ENCODE measurements around the gene ZNF683.
A peak's percentile ranks its signal among the peaks of the same experiment; 100 is the strongest.

Gene ZNF683

DNA sequence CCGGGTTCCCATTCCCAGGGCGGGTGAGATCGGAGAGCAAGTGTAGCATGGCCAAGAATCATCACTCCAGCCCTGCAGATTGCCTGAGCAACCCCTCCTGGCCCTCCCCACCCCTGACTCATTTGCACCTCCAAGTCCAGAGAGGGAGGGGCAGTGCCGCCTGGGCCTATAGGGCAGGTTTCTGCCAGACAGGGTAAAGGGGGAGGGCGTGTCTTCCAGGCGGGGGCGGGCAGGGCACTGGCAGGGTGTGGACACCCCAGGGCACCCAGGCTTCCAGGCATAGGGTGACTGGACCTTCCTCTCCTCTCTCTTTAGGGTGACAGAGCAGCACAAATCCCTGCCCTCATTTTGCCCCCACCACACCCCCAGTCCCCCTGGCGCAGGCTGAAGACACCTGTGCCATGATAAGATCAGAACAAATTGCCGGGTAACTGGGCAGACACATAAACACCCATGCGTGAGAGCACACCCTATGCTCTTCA lies 15.4 kb downstream of the ZNF683 start:
- DNase-seq, result no peak

GRCh38 chr1:26356106-26356505 lies 16.4 kb downstream of the ZNF683 start:
- no peak for DNase-seq

GRCh38 chr1:26354972-26355371 lies 17.6 kb downstream of the ZNF683 start:
- no peak for DNase-seq

DNA sequence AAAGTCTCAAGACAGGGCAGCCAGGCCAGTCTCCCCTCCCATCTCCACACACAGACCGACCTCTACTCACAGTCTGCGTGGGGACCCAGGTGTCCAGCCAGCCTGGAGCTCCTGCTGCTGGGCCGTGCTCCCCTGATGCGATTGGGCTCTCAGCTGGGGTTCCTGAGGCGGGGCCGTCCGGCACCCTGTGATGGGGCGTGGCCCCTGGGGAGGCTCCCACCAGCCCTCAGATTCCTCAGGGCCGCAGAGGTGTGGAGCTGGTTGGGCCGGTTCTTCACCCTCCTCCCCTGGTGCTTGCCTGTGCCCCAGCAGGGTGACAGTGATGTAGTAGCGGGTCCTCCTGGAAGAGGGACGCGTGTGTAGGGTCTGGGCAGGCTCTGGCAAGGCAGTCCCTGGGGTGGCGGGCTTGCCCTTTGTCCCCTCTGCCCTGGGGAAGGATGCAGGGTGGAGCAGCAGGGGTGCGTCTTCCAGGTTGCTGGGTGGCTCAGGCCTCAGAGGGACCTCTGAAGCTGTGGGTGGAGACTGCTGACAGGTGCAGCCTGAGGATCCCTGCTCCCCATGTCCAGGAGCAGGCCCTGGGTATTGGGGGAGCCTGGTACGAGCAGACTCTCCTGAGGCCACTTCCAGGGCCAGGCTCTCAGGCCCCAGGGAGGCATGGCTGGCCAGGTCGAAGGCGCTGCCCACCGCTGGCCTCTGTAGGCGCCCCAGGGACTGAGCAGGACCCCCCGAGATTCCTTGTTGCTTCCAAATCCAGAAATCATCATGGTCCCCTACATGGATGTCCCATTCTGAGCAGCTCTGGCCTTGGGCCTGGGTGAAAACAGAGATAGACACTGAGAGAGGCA lies 18.4 kb downstream of the ZNF683 start, which contains the start of gene CRYBG2:
Gene CRYBG2, minus strand, starts transcription at position 155 of the 845 bp plus-strand sequence. CDS start 7,473 bp downstream, outside the sequence.
- DNase-seq, result no peak

DNA sequence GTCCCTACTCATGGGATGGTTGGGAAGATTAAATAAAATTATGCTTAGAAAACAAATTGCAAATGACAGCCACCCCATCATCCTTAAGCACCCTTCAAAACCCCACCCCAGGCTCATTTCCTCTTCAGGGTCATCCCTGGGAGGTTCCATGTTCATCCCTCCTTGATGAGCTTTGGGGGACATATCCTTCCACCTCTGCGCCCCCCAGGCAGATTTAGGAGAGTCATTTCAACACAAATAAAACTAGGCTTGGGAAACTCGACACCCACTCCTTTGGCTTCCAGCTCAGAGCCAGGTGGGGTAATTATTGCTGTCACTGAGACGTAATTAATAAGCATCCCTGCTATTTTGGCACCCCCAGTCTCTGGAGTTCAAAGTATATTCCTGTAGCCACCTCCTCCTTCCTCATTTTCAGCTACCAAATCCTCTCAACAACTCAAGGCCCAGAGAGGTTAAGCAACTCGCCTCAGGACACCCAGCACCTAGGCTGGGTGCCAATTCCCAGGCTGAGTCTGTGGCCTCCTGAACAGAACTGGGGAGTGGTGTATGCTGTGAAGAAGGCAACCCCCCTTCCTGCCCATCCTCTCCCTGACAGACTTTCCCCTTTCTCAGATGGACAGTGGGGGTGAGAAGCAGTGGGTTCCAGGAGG lies 19.2 kb downstream of the ZNF683 start:
- no peak for DNase-seq

GRCh38 chr1:26352338-26352679 lies 20.2 kb downstream of the ZNF683 start:
- DNase-seq, result no peak

DNA sequence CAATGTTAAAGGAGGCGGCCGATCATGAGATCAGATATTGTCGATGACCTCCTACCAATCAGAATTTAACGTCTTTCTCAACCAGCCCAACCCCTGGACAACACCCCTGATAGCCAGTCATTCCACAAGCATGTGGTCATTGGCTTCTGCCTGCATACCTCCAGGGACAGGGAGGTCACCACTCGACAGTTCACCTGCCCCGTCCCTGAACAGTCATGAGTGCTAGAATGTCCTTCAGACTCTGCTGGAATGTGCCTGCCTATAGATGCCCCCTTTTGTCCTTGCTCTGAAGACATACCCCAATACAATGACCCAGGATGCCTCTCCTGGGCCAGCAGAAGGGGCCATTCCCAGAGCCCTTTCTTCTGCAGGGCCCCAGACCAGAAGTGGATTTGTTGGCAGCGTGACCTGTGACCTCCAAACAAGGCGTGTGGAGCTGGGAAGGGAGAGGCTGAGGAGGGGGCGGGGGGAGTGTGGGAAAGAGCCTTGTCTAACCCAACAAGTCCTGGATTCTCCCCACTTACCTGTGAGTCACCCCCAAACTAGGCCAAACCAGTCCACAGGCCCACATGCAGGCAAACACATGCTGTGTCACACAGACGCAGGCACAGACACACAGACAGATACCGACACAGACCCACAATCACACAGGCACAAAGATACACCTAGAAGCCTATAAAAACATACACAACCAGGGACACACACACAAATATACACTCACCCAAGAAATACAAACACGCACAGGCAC lies 20.8 kb downstream of the ZNF683 start:
- no peak for DNase-seq

DNA sequence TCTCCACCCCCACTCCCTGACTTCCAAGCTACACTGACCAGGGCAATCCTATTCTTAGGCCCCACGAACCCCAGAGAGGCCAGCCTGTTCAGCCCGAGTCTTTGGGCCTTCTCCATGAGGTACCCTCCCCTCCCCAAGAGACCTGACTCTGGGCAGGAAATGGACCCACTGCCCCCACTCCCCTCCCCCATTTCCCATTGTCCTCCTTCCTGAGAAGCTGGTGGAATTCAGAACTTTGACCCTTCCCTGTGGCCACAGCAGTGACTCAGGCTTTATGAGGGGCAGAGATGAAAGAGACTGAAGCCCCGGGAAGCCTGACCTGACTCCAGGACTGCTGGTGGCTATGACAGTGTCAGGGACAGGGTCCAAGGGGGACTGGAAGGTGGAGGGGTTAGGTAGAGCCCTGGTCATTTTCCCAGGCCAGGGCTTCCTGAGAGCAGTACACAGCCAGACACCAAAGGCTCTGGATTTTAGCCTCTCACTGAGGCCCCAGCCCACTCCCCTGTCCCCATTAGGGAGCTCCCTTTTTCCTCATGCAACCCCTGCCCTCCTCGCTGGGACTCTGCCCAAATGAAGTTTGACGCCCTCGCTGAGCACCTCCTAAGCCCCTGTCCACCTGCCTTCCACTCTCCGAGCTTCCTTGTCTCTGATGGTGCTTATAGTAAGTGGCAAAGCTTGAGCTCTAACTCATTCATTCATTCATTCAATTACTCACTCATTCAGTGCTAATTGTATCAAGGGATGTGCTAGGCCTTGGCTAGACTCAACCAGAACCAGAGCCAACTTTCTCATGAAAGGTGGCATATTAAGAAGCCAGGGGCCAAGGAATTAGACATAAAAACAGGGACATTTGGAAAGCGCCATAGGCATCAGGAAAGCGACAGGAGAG lies 21.6 kb downstream of the ZNF683 start:
- DNase-seq, result no peak

- no peak for DNase-seq
Measured at GRCh38 chr1:26350343-26350700, 22.2 kb downstream of the ZNF683 start.

DNA sequence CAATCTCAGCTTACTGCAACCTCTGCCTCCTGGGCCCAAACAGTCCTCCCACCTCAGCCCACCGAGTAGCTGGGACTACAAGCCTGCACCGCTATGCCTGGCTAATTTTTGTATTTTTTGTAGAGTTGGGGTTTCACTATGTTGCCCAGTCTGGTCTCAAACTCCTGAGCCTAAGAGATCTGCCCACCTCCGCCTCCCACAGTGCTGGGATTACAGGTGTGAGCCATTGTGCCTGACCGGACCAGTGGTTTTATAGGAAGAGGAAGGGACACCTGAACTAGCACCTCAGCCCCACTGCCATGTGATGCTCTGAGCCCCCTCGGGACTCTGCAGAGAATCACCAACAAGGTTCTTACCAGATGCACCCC lies 22.7 kb downstream of the ZNF683 start:
- DNase-seq, result no peak

GRCh38 chr1:26349188-26349876 lies 23.2 kb downstream of the ZNF683 start:
- DNase-seq, result no peak

GRCh38 chr1:26346274-26347033 lies 26.1 kb downstream of the ZNF683 start:
- DNase-seq, result no peak

- DNase-seq, result no peak
Measured at GRCh38 chr1:26345718-26346117, 26.8 kb downstream of the ZNF683 start.

- DNase-seq, result no peak
Measured at GRCh38 chr1:26344147-26344920, 28.2 kb downstream of the ZNF683 start.

DNA sequence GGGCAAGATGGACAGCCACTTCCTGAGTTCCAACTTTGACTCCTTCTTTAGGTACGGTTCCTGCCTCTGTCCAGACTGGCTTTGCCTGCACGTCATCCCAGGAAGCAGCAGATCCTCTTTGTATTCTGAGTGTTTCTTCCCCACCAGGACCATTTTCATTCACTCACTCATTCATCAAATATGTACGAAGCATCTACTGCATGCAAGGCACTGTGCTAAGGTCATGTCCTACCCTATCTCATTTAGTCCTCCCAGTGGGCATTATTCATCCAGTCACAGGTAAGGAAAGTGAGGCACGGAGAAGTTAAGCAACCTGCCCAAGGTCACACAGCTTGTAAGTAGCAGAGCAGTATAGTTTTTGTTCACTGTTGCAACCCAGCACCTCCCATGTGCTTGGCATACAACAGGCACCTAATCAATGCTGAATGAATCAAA lies 32.5 kb downstream of the ZNF683 start:
- DNase-seq, result no peak

DNA sequence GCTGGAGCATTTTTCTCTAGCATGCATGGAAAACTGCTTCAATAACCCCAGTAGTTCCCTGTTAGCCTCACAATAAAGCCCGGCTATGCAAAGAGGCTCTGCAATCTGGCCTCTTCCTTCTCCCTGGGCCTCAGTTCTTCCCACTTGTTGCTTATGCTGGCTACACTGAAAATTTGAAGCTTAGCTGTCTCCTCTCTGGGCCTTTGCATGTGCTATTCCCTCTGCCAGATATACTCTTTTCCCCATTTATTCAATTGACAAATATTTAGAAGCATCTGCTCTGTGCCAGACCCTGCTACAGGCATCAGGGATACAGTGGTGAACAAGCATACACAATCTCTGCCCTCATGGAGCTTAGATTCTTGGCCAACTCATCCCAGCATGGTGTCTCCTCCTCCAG lies 33.9 kb downstream of the ZNF683 start:
- DNase-seq, result no peak

- DNase-seq, result no peak
Measured at GRCh38 chr1:26337625-26338024, 34.9 kb downstream of the ZNF683 start.

- no peak for DNase-seq
Measured at GRCh38 chr1:26337206-26337535, 35.4 kb downstream of the ZNF683 start.

GRCh38 chr1:26336477-26337205 lies 35.9 kb downstream of the ZNF683 start:
- peak; percentile 93 for DNase-seq

Measured in NCI-H345 (cell line).